ENCODE measurements around the gene FRMD1.

The FRMD1 gene

DNA sequence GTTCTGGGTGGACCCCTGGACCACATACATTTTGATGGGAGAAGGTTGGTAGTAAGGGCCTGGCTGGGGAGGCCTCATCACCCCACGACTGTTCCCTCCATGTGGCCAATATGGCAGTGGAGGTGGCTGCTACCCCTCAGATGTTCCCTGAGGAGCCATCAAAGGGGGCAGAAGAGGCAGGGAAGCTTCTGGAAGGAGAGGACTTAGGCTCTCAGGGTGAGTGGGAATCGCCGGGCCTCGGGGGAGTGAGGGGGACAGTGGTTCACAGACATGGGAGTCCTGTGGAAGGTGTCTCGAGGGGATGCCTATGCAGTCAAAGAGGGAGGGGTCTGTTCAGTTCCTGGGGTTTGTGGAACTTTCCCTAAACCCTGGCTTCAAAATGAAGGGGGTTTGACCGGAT lies 32.9 kb upstream of the FRMD1 start:
- FAIRE-seq (no peak), DNase-seq (ENCODE audit: low spot score) (no peak)

DNA sequence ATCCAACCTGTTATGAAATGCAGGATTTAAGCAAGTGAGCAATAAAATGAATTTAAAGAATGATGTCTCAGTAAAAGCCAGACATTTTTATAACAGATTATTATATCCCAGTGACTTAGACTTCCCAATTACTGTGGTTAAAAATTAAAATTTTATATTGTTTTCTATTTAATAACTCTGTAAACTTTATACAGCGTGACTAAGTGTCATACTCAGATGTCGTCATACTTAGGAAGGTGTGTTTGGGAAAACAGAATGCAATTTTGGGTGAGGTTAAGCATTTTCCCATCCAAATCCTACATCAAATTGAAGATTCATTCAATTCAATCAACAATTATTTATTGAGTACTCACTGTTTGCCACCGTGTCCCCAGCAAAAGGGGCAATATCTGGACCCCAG lies 31.4 kb upstream of the FRMD1 start:
- FAIRE-seq (no peak), DNase-seq (ENCODE audit: low spot score) (no peak)

DNA sequence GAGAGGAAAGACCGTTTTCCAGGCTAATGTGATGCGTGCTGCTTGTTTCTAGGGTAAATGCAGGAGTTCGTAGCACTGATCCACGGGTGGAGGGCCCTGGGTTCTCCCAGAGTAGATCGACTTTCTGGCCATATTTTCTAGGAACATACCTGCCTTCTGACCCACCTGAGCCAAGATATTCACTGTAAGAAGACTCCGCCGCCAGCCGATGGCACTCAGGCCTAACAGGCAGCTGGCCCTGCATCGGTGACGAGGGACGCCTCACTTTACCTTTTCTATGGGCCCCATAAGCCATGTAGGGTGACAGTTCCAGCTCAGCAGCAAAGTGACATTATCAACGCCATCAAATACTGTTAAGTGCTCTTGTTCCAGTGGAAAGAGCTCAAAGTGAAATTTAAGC lies 30.2 kb upstream of the FRMD1 start:
- DNase-seq (ENCODE audit: low spot score) (no peak), FAIRE-seq (no peak)

DNA sequence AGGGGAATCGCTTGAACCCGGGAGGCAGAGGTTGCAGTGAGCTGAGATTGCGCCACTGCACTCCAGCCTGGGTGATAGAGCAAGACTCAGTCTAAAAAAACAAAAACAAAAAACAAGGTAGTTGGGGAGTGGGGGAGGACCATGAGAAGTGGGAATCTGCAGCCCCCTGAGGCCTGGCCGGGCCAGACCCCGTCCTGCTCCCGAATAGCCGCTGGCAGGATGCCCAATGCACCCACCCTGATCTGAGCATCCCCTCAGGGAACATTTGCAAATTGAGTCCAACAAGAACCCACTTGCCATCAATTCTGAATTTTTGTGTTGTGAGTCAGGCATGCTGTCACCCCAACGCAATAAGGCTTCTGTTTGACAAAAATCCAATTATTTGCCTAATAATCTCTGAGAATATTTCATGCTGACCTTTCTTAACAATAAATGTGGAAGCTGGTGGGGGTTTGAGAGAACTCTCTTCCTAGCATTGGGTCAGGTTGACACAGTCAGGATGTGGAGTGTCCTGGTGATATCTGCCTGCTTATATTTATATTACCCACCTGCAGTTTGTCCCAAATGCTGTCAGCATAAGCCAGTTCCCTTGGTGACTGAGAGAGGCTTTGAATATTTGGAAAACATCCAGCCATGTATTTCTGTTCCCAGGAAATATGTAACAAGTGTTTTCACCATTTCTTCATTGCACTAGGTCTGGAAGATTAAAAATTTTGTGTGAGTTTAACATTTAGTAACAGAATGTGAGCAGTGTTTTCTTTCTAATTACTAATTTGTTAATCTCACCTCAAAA lies 28.4 kb upstream of the FRMD1 start:
- DNase-seq (ENCODE audit: low spot score), result no peak
- FAIRE-seq, result no peak

DNA sequence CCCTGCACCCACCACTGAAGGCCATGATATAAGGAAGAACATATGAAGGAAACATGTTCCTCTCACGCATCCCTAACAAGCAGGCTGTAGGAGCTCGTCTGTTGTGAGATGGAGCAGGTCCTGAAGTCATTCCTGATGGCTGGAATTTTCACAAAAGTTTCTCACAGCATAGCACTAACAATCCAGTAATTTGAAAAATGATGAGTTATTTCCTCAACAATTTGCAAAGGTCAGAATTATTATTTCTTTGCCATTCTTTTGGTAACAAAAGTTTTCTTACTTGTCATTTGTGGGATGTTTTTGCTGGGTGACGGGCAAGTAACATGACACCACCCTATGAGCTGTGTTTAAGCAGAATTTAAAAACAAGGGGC lies 27.6 kb upstream of the FRMD1 start:
- DNase-seq (ENCODE audit: low spot score), result no peak
- no peak for FAIRE-seq

DNA sequence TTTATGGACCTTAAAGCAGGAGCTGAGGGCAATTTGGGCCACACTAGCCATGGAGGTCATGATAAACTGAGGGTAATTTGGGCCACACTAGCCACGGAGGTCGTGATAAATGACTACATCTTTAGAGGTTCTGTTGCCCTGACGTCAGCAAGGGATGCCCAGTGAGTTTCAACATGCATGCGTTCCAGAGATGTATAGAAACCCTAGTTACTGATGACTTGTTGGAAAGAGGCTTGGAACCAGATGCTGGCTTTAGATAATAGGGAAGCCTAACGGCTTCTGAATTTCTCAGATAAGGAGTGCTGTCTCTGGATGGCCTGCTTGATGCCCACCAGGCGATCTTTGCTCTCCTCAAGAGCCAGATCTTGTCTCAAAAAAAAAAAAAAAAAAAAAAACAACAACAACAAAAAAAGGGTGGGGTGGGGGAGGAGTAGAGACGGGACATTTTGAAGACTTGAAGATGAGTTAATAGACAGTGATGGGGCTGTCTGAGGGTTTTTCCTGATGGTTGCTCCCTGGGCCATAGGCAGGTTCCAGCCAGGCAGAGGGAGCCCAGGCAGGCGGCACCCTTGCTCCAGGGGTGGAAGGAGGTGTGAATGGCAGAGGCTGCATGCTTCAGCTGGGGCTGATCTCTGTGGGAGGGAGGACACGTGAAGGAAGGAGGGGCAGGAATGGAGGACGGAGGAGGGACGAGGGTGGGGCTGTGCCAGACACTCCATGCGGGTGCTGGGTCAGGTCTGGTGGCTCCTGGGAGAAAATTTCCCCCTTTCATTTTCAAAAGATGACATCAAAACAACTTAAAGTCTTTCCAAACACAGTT lies 27.0 kb upstream of the FRMD1 start:
- DNase-seq (ENCODE audit: low spot score) (no peak), FAIRE-seq (no peak)

DNA sequence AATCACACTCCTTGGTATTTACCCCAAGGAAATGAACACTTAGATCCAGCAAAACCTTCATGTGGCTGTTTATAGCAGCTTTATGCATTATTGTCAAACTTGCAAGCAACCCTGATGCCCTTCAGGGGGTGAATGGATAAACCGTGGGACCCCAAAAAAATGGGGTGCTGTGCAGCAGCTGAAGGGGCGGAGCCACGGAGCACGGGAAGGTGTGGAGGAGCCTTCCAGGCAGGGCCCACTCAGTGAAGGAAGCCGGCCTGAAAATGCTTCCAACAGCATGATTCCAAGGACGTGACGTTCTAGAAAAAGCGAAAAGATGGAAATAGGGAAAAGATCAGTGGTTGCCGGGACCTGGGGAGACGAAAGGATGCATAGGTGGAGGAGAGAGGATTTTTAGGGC lies 25.6 kb upstream of the FRMD1 start:
- FAIRE-seq (no peak), DNase-seq (ENCODE audit: low spot score) (no peak)

DNA sequence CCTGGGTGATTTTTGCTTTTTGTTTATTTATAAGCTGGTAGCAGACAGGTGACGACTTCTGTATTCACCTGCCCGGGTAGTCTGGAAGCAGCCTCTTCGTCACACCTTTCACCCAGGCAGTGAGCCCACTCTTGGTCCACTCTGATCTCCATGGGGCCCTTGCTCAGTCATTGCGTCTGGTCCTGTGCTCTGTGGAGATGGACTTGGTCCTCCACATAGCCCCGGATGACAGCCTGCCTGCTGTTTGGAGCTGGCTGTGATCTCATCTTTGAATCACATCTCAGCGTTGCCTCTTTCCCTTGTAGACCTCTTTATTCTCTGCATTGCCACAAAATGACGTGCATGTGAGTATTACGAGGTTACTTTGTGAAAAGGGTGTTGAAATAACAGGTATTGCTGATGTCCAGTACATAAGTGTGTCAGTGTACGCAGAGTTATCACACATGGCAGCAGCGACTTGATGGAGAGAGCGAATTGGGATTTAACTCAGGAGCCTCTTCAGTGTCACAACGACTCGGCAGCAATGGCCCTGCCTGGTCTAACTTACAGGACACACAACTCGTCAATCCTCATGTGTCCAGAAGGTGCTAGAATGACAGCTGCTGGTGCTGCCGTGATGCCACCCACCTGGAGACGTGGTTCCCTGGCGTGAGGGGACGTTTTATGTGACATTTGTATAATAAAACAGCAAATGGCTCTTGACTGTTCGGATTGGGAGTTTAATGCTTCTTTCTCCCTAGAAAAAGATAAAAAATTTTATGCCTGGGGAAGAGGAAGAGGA lies 24.2 kb upstream of the FRMD1 start:
- peak; percentile 48 for FAIRE-seq

DNA sequence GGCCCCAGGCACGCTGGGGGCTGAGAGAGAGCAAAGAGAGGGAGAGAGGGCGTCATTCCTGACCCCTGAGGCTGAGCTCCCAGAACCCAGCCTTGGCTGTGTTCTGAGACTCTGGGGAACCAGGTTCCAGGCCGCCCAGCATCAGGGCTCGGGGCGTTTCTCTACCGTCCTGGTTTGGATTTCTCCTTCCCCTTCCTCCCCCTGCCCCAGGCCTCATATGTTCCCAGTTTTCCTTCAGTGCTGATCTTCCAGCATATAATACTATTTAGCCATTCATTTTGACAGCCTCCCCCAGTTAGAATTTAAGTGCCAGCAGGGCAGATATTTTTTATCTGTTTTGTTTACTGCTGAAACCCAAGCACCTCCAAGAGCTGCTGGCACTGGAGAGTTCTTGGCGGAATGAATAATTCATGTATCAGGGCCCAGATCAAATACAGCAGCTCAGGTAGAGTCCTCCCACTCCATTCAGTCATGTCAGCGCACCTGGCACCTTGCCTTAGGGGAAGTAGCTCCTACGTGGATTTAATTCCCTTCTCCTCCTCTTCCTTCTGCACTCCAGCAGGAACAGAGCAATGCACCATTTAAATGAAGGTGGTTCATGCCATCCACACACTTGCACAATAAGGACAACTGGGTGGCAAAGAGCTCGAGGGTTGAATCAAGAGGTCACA lies 23.4 kb upstream of the FRMD1 start:
- FAIRE-seq, result no peak

More for the DNA sequence above, 24.2 kb upstream of the FRMD1 start:
- no peak for DNase-seq (ENCODE audit: low spot score)

DNA sequence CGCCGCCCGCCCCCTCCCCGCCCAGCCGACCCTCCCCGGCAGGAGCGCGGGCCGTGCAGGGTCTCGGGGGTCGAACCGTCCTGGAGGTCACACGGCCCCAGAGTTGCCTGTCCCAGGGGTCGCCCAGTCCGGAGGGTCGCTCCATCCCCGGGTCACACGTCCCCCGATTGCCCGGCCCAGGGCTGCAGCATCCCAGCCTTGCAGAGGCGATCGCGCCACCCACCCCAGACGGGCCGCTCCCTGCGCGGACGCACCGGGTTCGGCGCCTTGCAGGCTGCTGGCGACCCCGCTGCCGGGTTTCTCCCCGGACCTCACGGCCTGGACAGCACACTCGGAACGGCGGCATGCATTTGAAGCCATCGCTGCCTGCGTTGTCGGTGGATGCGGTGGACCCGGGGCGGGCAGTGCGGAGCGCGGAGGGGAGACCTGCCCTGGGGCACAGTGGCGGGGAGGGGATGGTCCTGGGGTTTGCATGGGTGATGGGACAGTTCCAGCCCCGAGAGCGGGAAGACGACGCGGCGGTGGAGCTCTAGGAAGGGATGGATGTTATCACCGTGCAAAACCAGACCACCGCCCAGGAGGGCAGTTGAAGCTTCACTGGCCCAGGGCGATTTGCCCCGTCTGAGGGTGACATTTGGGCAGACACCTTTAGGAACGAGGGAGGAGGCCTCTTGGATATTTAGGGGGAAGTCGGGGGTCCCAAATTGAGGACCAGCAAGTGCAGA lies 22.7 kb upstream of the FRMD1 start:
- FAIRE-seq (no peak), DNase-seq (ENCODE audit: low spot score) (no peak)

More for the DNA sequence above, 23.4 kb upstream of the FRMD1 start:
- DNase-seq (ENCODE audit: low spot score), result no peak

DNA sequence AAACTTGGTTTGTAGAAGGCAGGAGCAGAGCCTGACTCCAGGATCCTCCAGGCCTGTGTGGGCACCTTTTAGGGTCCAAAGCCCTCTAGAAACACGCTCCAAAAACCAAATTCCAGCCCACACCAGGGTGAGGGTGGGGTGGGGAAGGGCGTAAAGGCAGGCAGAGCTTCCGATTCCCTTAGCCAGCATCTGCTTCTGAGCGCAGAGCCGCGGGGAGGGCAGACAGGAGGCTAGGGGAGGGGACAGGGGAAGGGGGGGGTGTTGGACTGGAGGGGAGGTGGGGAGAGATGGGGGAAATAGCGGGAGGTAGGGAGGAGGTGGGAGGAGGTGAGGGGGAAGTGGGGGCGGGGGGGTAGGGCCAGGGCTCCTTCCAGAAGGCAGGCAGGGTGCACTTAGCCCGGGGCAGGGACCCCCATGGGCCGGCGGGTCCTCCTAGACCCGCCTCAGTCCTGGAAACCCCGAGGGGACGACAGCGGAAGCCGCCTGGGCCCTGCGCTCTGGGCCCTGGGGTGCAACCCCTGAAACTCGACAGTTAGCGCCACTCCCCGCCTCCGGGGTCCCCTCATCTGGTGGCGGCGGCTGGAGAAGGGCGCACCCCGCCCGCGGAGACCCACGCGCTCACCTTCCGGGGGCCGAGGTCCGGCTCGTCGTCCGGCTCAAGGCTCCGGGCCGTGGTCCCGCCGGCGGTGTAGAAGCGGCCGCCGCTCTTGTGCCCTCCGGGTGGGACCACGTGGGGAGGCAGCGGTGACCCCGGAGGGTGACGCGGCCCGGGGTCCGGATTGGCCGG lies 22.0 kb upstream of the FRMD1 start:
- FAIRE-seq (no peak), DNase-seq (ENCODE audit: low spot score) (no peak)

DNA sequence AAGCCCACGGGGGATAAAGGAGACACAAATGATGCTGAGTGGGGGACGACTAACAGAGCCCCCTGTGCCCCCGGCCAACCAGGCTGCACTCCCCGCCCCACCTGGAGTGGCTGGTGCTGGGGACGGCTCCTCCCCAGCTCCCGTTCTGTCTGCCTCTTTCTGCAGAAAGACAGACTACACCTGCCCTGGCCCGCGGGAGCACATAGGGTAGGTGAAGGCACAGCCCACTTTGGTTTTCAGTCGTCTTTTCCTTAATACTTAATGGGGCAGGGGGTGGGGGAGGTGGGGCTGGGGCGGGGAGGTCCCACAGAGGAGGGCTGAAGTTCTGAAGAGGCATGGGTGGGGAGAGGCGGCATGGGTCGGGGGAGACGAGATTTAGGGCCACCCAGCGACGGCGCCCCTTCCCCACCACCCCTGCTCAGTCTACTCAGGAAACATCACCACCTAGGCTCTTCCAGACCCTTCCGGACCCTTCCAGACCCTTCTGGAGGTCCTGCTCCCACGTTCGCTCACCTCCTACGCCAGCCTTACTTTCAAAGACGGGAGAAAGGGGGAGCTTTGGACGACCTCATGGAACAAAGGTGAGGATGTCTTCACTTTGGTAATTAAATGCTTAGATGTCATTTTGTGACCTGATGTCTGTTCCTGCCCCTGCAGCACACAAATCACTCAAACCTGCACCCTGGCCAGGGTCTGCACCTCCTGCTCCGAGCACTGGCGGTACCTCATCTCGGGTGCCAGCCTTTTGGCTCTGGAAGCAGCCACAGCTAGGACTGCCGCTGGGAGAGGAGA lies 21.2 kb upstream of the FRMD1 start:
- FAIRE-seq (no peak), DNase-seq (ENCODE audit: low spot score) (no peak)

DNA sequence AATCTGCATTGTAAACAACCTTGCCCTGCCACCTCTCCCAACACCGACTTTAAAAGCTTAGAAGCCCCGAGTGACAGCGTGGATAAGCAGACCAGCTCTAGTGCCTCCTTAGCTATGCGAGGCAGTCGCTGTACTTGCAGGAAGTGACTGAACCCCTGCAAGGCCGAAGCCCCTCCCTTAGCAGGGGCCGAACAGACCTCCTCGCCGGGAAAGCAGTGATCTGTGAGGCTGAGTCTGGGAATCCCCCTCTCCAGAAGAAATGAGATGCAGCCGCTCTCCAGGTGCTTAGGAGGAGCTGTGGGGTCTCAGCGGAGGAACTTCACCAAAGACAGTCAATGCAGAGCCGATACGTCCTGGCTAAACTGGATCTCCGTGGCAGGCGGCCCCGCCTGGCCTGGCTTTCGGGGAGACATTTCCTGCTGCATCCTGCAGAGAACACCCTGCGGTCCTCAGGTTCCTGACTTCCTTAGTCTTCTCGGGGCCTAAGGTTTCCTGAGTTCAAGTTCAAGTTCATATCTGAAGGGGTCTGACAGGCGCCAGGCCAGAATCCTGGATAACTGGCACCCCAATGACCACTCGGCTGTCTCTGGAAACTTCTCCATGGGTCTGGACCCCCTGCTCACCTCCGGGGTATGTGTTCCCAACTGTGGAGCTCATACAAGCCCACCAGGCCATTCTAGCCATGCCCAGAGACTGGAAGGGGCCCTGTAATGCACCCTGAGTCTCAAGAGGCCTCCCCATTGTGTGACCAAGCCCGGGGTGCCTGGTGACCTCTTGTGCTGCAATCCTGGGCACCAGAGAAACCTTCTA lies 20.4 kb upstream of the FRMD1 start:
- DNase-seq (ENCODE audit: low spot score) (no peak), FAIRE-seq (no peak)

DNA sequence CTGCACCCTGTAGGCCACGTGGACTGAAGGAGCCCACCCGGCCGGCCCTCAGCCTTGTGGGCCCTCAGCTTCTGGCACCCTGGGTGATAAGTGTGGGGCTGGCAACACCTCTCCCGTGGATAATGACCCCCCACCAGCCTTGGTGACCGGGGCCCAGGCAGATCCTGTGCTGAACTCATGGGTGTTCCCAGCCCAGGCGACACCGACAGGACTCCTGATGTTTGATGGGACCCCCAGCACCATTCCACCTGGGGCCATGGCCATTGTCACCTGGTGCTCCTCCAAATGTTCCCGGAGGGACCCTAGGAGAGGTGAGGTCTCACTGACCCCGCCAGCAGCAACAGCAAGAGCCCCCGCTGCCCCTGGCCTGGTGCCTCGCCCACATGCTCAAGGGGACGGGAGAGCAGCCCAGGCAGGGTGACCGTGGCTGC lies 19.4 kb upstream of the FRMD1 start:
- FAIRE-seq (no peak), DNase-seq (ENCODE audit: low spot score) (no peak)

DNA sequence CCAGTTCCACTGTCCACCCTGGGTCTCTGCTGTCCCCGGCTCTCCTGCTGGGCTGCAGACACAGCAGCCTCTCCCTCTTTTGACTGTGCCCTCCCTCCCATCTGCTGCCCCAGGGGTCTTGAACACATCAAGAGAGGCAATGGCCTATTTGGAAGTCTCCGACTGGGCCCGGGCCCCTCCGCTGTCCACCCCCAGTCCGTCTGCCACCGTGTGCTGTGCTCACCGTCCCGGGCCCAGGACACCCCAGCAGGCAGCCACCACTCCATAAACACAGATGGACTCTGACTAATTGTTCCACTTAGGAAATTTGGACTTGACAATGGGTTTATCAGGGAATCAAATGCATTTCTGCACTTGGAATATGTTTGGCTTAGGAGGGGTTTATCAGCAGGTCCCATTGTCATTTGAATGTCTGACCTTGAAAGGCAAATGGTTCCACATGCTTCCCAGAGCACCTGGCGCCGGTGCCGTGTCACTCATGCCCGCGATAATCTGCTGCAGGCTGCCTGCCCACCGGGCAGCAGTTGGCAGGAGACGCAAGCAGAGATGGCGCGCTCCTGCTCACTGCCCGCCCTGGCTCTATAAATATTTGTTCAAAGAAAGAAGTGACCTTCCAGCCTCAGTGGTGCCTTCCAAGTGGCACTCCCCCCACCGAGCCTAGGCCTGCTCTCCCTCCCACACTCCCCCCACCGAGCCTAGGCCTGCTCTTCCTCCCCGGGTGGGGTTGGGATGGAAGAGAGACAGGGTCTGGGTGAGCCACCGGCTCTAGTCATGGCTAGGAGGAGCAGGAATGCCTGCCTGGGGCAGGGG lies 18.8 kb upstream of the FRMD1 start:
- FAIRE-seq (no peak), DNase-seq (ENCODE audit: low spot score) (no peak)

DNA sequence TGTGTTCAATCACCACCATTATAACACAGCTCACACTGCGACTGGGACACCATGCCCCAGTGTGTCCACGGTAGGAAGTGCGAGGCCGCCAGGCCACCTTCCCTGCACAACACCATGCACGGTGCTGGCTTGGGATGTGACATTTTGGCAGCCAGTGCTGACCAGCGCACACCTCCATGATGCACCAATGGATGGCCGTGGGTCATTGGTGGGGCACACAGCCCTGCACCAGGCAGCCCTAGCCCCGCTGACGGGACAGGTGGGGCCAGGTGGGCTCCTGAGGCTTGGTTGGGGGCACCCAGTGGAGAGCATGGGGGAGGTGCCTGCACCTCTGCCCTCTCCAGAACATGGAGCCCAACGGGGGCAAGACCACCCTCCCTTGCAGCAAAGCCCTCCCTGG lies 18.2 kb upstream of the FRMD1 start:
- FAIRE-seq (no peak), DNase-seq (ENCODE audit: low spot score) (no peak)

DNA sequence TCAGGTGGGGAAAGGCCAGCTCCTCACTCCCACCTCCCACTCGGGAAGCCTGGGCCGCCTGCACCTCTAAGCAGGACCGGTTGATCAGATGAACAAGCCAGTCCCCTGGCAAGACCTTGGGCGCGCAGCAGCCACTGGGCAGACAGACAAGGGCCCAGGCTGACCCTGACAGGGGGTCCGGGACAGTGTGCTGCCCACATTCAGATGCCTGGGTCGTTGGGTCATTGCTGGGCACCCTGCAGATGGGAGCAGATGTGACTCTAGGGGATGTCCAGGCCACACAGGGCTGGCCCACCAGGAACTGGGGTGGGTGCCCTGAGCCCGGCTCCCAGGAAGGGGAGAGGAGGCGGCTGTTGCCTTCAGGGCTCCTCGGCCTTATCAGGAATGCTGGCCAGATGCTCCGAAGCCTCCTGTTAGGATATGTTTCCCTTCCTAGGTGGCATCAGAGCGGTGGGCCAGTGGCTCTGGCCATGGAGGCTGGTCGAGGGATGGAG lies 17.3 kb upstream of the FRMD1 start:
- FAIRE-seq (no peak), DNase-seq (ENCODE audit: low spot score) (no peak)
